ENCODE data around the gene PIK3C2G.

- no peak for TF ChIP-seq CTCF (IDR thresholded peaks at IDR 0.05; ENCODE audit: low read depth, low read length, poor library complexity, severe bottlenecking)
- no peak for TF ChIP-seq EZH2phosphoT487 (IDR thresholded peaks at IDR 0.05; ENCODE audit: borderline replicate concordance, low read length)
Observed at GRCh38 chr12:18658829-18659228, 397.5 kb downstream of the PIK3C2G start.
